ENCODE measurements around the gene ROBO1. TPM values are rescaled to one million over a fixed set of nuclear protein-coding genes. Genes with fewer than 3 reads are reported as not detected.

ROBO1 gene
- total and polyA plus RNA-seq, 2 of the 8 experiments (the other 6 are each of a cell fraction or from before 2014, with no cell fraction given) = 51.4 to 91.0 TPM

- TF ChIP-seq BRCA1 (IDR thresholded peaks at IDR 0.05; ENCODE audit: low read depth, low read length) (no peak), BACH1 (IDR thresholded peaks at IDR 0.05; ENCODE audit: low read length) (no peak)
These were observed 843.1 kb downstream of the ROBO1 start (continued) for GRCh38 chr3:78924711-78925110.
